H1 (cell line): ENCODE data around the gene ITSN1. TPM values are rescaled to one million over a fixed set of nuclear protein-coding genes. Genes with fewer than 3 reads are reported as not detected.

Experiments
- CTCF ChIA-PET: fragments of 300-600 bp; sonication (Branson Sonifier 250); formaldehyde crosslinking; loops from one replicate; lab custom pipeline; 2021; ENCODE audit not compliant: partially characterized antibody; lab: Charles Lee
- POLR2A ChIA-PET: fragments of 300-600 bp; sonication (Branson Sonifier 250); formaldehyde crosslinking; loops from one replicate; lab custom pipeline; 2021; ENCODE audit warnings: inconsistent platforms; ENCODE audit not compliant: partially characterized antibody; lab: Charles Lee
- DNase-seq, 2 experiments: peaks; one replicate each; pipeline versions ENCODE4 v3.0.0 to v3.0.0-alpha.2; 2010 to 2022; ENCODE audit warnings: low spot score in 2 of 2, low read depth in 1 of 2, mixed read lengths in 1 of 2
- FAIRE-seq: peaks from 2 replicates; lab custom pipeline; 2011; peaks lifted over from hg19 to GRCh38; lab: Jason Lieb, UNC
- H2AFZ ChIP-seq: 2 replicates; pipeline ENCODE4 v1.8.1; 2012; ENCODE audit warnings: low read length, inconsistent platforms
- H2AK5ac ChIP-seq: 2 replicates; pipeline ENCODE4 v1.6.1; 2013; ENCODE audit warnings: low read depth, low read length
- H2BK120ac ChIP-seq: replicated peaks from 2 replicates; pipeline ENCODE3; 2013; ENCODE audit warnings: low read depth, low read length, inconsistent platforms
- H2BK12ac ChIP-seq: 2 replicates; pipeline ENCODE4 v1.6.1; 2013; ENCODE audit warnings: low read depth, low read length
- H2BK15ac ChIP-seq: 2 replicates; pipeline ENCODE4 v1.6.1; 2013; ENCODE audit warnings: low read length
- H2BK20ac ChIP-seq: 2 replicates; pipeline ENCODE4 v1.6.1; 2013; ENCODE audit warnings: low read length
- H2BK5ac ChIP-seq: 2 replicates; pipeline ENCODE4 v1.6.1; 2013; ENCODE audit warnings: low read depth, low read length
- H3K14ac ChIP-seq: 2 replicates; pipeline ENCODE4 v1.6.1; 2013; ENCODE audit warnings: inconsistent platforms; ENCODE audit not compliant: insufficient read length
- H3K18ac ChIP-seq: 2 replicates; pipeline ENCODE4 v1.6.1; 2013; ENCODE audit warnings: low read length; ENCODE audit errors: extremely low read depth
- H3K23ac ChIP-seq: 2 replicates; pipeline ENCODE4 v1.6.1; 2013; ENCODE audit warnings: inconsistent platforms; ENCODE audit not compliant: insufficient read length
- H3K23me2 ChIP-seq: 2 replicates; pipeline ENCODE4 v1.6.1; 2013; ENCODE audit warnings: low read depth, low read length
- H3K27ac ChIP-seq: 2 replicates; pipeline ENCODE4 v1.6.1; 2011; ENCODE audit warnings: low read depth, low read length, inconsistent platforms
- H3K27me3 ChIP-seq, 4 experiments: replicated peaks in 1 of 4; 1 replicate in 1 of 4; 2 replicates in 3 of 4; pipeline versions ENCODE4 v1.6.1 to v1.8.1; 2011 to 2013; ENCODE audit warnings: low read length in 3 of 4, mild to moderate bottlenecking in 3 of 4, inconsistent platforms in 2 of 4, mixed read lengths in 2 of 4, moderate library complexity in 1 of 4; ENCODE audit not compliant: control insufficient read depth in 3 of 4, insufficient read depth in 3 of 4; ENCODE audit errors: extremely low read depth in 1 of 4
- H3K36me3 ChIP-seq, 4 experiments: 2 replicates each; pipeline versions ENCODE4 v1.6.1 to v1.8.1; 2011 to 2013; ENCODE audit warnings: mild to moderate bottlenecking in 4 of 4, low read length in 3 of 4, moderate library complexity in 2 of 4, control low read depth in 1 of 4, inconsistent platforms in 1 of 4; ENCODE audit not compliant: insufficient read depth in 4 of 4, control insufficient read depth in 2 of 4
- H3K4ac ChIP-seq: replicated peaks from 2 replicates; pipeline ENCODE3; 2013; ENCODE audit warnings: low read length, low read depth, mixed read lengths, inconsistent platforms; ENCODE audit not compliant: insufficient read length
- H3K4me1 ChIP-seq, 4 experiments: replicated peaks in 1 of 4; 1 replicate in 1 of 4; 2 replicates in 3 of 4; pipeline versions ENCODE4 v1.6.1 to v1.8.1; 2011 to 2013; ENCODE audit warnings: low read length in 3 of 4, inconsistent platforms in 2 of 4, mixed read lengths in 1 of 4; ENCODE audit not compliant: insufficient read depth in 4 of 4, control insufficient read depth in 3 of 4
- H3K4me2 ChIP-seq, 2 experiments: 2 replicates each; pipeline versions ENCODE4 v1.6.1 to v1.8.1; 2011 to 2013; ENCODE audit warnings: low read depth in 2 of 2, low read length in 2 of 2, control low read depth in 1 of 2, inconsistent platforms in 1 of 2, mild to moderate bottlenecking in 1 of 2; ENCODE audit not compliant: insufficient read depth in 1 of 2
- H3K4me3 ChIP-seq, 4 experiments: fragments of 200-600, 300-600 bp in 1 of 4; sonication (generic), shearing (Covaris generic), sonication (Bioruptor Twin) in 1 of 4; 2 replicates each; pipeline versions ENCODE4 v1.5.1 to v1.8.1; 2011 to 2016; ENCODE audit warnings: low read length in 4 of 4, low read depth in 3 of 4, control low read depth in 2 of 4, inconsistent platforms in 2 of 4, mild to moderate bottlenecking in 2 of 4, mixed read lengths in 1 of 4, moderate library complexity in 1 of 4; ENCODE audit not compliant: insufficient read depth in 2 of 4; ENCODE audit errors: extremely low read depth in 1 of 4
- H3K56ac ChIP-seq: replicated peaks from 2 replicates; pipeline ENCODE3; 2013; ENCODE audit warnings: low read depth, mild to moderate bottlenecking, mixed read lengths, low read length, inconsistent platforms; ENCODE audit not compliant: insufficient read length
- H3K79me1 ChIP-seq: 2 replicates; pipeline ENCODE4 v1.6.1; 2013; ENCODE audit warnings: low read depth, low read length, control low read depth
- H3K79me2 ChIP-seq, 2 experiments: 2 replicates each; pipeline versions ENCODE4 v1.6.1 to v1.8.1; 2012 to 2013; ENCODE audit warnings: low read length in 2 of 2, mild to moderate bottlenecking in 2 of 2, inconsistent platforms in 1 of 2; ENCODE audit not compliant: insufficient read depth in 2 of 2, control insufficient read depth in 1 of 2
- H3K9ac ChIP-seq, 4 experiments: replicated peaks in 1 of 4; 1 replicate in 1 of 4; 2 replicates in 3 of 4; pipeline versions ENCODE4 v1.6.1 to v1.8.1; 2011 to 2013; ENCODE audit warnings: low read depth in 3 of 4, low read length in 3 of 4, control low read depth in 2 of 4, mild to moderate bottlenecking in 2 of 4, moderate library complexity in 2 of 4, inconsistent platforms in 1 of 4; ENCODE audit errors: extremely low read depth in 1 of 4
- H3K9me3 ChIP-seq, 2 experiments: 2 replicates each; pipeline versions ENCODE4 v1.6.1 to v1.8.1; 2012 to 2013; ENCODE audit warnings: mild to moderate bottlenecking in 2 of 2, moderate library complexity in 2 of 2, control low read depth in 1 of 2, inconsistent platforms in 1 of 2, low read depth in 1 of 2, low read length in 1 of 2, mixed read lengths in 1 of 2; ENCODE audit not compliant: insufficient read depth in 2 of 2
- H4K20me1 ChIP-seq, 2 experiments: replicated peaks in 1 of 2; 2 replicates each; pipeline versions ENCODE3 to v1.8.1; 2011 to 2013; ENCODE audit warnings: inconsistent platforms in 2 of 2, low read length in 2 of 2, mild to moderate bottlenecking in 1 of 2; ENCODE audit not compliant: insufficient read depth in 2 of 2, control insufficient read depth in 1 of 2
- H4K5ac ChIP-seq: 2 replicates; pipeline ENCODE4 v1.6.1; 2013; ENCODE audit warnings: low read length, low read depth, mixed read lengths, inconsistent platforms; ENCODE audit not compliant: insufficient read length
- H4K8ac ChIP-seq: 2 replicates; pipeline ENCODE4 v1.8.0; 2013; ENCODE audit warnings: mild to moderate bottlenecking, moderate library complexity, low read length, inconsistent platforms; ENCODE audit not compliant: insufficient read depth; ENCODE audit errors: extremely low read depth
- H4K91ac ChIP-seq: replicated peaks from 2 replicates; pipeline ENCODE3; 2013; ENCODE audit warnings: low read length, mixed read lengths, inconsistent platforms; ENCODE audit not compliant: insufficient read length
- ASH2L ChIP-seq: fragments of 200-600, 300-600 bp; sonication (generic); IDR thresholded peaks from one replicate; pipeline ENCODE4 v1.7.1; 2017; ENCODE audit warnings: low read length
- BACH1 ChIP-seq: IDR thresholded peaks from 2 replicates; pipeline ENCODE4 v1.6.1; 2012; ENCODE audit warnings: low read length, improper control_type of control experiment
- BCL11A ChIP-seq, 2 experiments: IDR thresholded peaks; one replicate each; pipeline ENCODE4 v1.6.1; 2011; ENCODE audit warnings: low read depth in 2 of 2, low read length in 2 of 2, mild to moderate bottlenecking in 2 of 2
- CBX5 ChIP-seq: fragments of 300-800, 300-1000 bp; sonication (generic); IDR thresholded peaks from 2 replicates; pipeline ENCODE4 v1.7.1; 2016; ENCODE audit warnings: antibody characterized with exemption, low read length, low read depth
- CEBPB ChIP-seq: IDR thresholded peaks from 2 replicates; pipeline ENCODE4 v1.6.1; 2012; ENCODE audit warnings: low read depth, low read length
- CHD2 ChIP-seq: IDR thresholded peaks from 2 replicates; pipeline ENCODE4 v1.6.1; 2012; ENCODE audit warnings: low read length, improper control_type of control experiment
- JUN ChIP-seq: IDR thresholded peaks from 2 replicates; pipeline ENCODE4 v1.6.1; 2011; ENCODE audit warnings: low read depth, mild to moderate bottlenecking, improper control_type of control experiment, low read length
- KDM4A ChIP-seq: IDR thresholded peaks from one replicate; pipeline ENCODE4 v1.7.1; 2012; ENCODE audit warnings: low read depth, mild to moderate bottlenecking, moderate library complexity, low read length, inconsistent platforms; ENCODE audit not compliant: severe bottlenecking
- NANOG ChIP-seq: IDR thresholded peaks from 2 replicates; pipeline ENCODE4 v1.6.1; 2011; ENCODE audit warnings: low read length, low read depth, mild to moderate bottlenecking, inconsistent platforms; ENCODE audit not compliant: insufficient read depth, poor library complexity, severe bottlenecking
- POLR2A ChIP-seq, 2 experiments: IDR thresholded peaks; 1 replicate in 1 of 2; 2 replicates in 1 of 2; pipeline ENCODE4 v1.6.1; 2011; ENCODE audit warnings: low read depth in 2 of 2, low read length in 2 of 2, mild to moderate bottlenecking in 2 of 2; ENCODE audit errors: control extremely low read depth in 1 of 2
- SIX5 ChIP-seq: IDR thresholded peaks from 2 replicates; pipeline ENCODE4 v1.6.1; 2011; ENCODE audit warnings: mild to moderate bottlenecking, low read depth, low read length
- SRF ChIP-seq: IDR thresholded peaks from 2 replicates; pipeline ENCODE4 v1.6.1; 2011; ENCODE audit warnings: mild to moderate bottlenecking, low read depth, low read length, moderate library complexity
- SUZ12 ChIP-seq: fragments of 200-600 bp; sonication (generic); IDR thresholded peaks from 2 replicates; pipeline ENCODE4 v1.6.1; 2012; ENCODE audit warnings: mild to moderate bottlenecking, inconsistent platforms, low read length, moderate library complexity, mixed read lengths
- TBP ChIP-seq: IDR thresholded peaks from 2 replicates; pipeline ENCODE4 v1.6.1; 2011; ENCODE audit warnings: low read depth, low read length, improper control_type of control experiment
- YY1 ChIP-seq: IDR thresholded peaks from 2 replicates; pipeline ENCODE4 v1.6.1; 2011; ENCODE audit warnings: low read depth, mild to moderate bottlenecking, low read length
- WGBS, 2 experiments: shearing (Covaris generic) in 1 of 2; methylation state at CpG; one replicate each; pipeline versions ENCODE4 v1.1.6 to v1.1.7; 2013 to 2015; ENCODE audit warnings: low lambda C conversion rate in 2 of 2, mixed read lengths in 2 of 2, inconsistent platforms in 1 of 2, low coverage in 1 of 2, missing lambda C conversion rate in 1 of 2; ENCODE audit not compliant: insufficient replicate concordance in 2 of 2, insufficient coverage in 1 of 2, insufficient read length in 1 of 2; ENCODE audit errors: extremely low coverage in 1 of 2, missing lambda C conversion rate in 1 of 2; 5-methylcytosine and 5-hydroxymethylcytosine counted together
- polyA plus RNA-seq, 7 experiments: library from polyadenylated mRNA; depleted of rRNA in 3 of 7; stranded (reverse) in 5 of 7; unstranded in 2 of 7; fragments of >200 nt in 5 of 7; fragments of 200-250 nt in 2 of 7; gene quantifications; 1 replicate in 5 of 7; 2 replicates in 1 of 7; 4 replicates in 1 of 7; pipeline versions ENCODE4 v1.2.1 to v1.2.3, GENCODE V29; 2011 to 2013; ENCODE audit warnings: missing spikeins in 2 of 7, mixed read lengths in 2 of 7
- total RNA-seq: library from RNA; stranded (reverse); fragmentation: NEBNext Ultra II Directional; extraction: Animal tissue kit (Norgen Biotek cat#: 25700); gene quantifications from 2 replicates; pipeline ENCODE4 v1.2.1, GENCODE V29; 2021

ITSN1 gene
- total and polyA plus RNA-seq, 2 of the 8 experiments (the other 6 are each of a cell fraction or from before 2014, with no cell fraction given): 60.8 to 78.1 TPM

GRCh38 chr21:33821503-33822322 lies 179.4 kb downstream of the ITSN1 start:
- H2BK120ac ChIP-seq: no peak overlapping the region
- H2BK20ac ChIP-seq: no peak overlapping the region
- no peak overlapping the region for H2AK5ac ChIP-seq
- H3K14ac ChIP-seq: no peak overlapping the region
- H3K4me3 ChIP-seq: no peak overlapping the region
- TF ChIP-seq TBP: no peak
- no peak for TF ChIP-seq YY1
- TF ChIP-seq CBX5: no peak
- no peak for TF ChIP-seq POLR2A (IDR thresholded peaks at IDR 0.05; ENCODE audit: control extremely low read depth in 1 of 2, low read depth in 2 of 2, low read length in 2 of 2)
- no peak for TF ChIP-seq KDM4A
- no peak for TF ChIP-seq BCL11A (IDR thresholded peaks at IDR 0.05; ENCODE audit: low read depth in 2 of 2, low read length in 2 of 2)
- TF ChIP-seq SUZ12: no peak
- TF ChIP-seq SRF: no peak
- TF ChIP-seq NANOG: no peak
- TF ChIP-seq CHD2: no peak
- no peak for TF ChIP-seq JUN
- TF ChIP-seq SIX5: no peak
- TF ChIP-seq BACH1: no peak
- TF ChIP-seq ASH2L: no peak
- no peak for TF ChIP-seq CEBPB
- no peaks in the 10 kb centered on the region for H3K79me2 ChIP-seq
- no peak overlapping the region for H2BK15ac ChIP-seq
- peaks cover 0 to 40% (median 14%) of the 10 kb centered on the region in 4 experiments; a peak in 7 of 8 replicates for H3K36me3 ChIP-seq
- H3K4ac ChIP-seq: no peak overlapping the region
- no peak overlapping the region for H2BK5ac ChIP-seq
- peak; percentile 74 for FAIRE-seq
- H3K9me3 ChIP-seq: no peaks in the 10 kb centered on the region
- H2BK12ac ChIP-seq: no peak overlapping the region
- H3K27ac ChIP-seq: no peak overlapping the region
- no peak overlapping the region for H4K91ac ChIP-seq
- H3K23ac ChIP-seq: no peak overlapping the region
- no peaks in the 10 kb centered on the region for H3K4me1 ChIP-seq
- DNase-seq: no peak
- H3K56ac ChIP-seq: no peak overlapping the region
- no peak overlapping the region for H4K5ac ChIP-seq
- no peaks in the 10 kb centered on the region for H3K27me3 ChIP-seq
- ChIA-PET POLR2A (interaction anchor here (1.3 kb wide), 1 partner anchor 10 kb away, joined by 3 read pairs; no protein-coding TSS in a partner anchor), CTCF (interaction anchor here (1.5 kb wide), 1 partner anchor 11 kb away, joined by 3 read pairs; no protein-coding TSS in a partner anchor)
- no peak overlapping the region for H3K4me2 ChIP-seq
- H3K79me1 ChIP-seq: no peaks in the 10 kb centered on the region
- no peak overlapping the region for H3K18ac ChIP-seq
- WGBS, 2 experiments: 87% methylated on average over 7 of the region's 7 CpGs; no CpG with 5 or more reads in 1 of the 2 experiments
- no peaks in the 10 kb centered on the region for H4K20me1 ChIP-seq
- H2AFZ ChIP-seq: no peak overlapping the region
- no peak overlapping the region for H4K8ac ChIP-seq
- no peaks in the 10 kb centered on the region for H3K23me2 ChIP-seq
- H3K9ac ChIP-seq: no peak overlapping the region
